H54 (cell line): ENCODE data around the gene SLPI.

Experiments
- DNase-seq: peaks from one replicate; pipeline ENCODE4 v3.0.0; 2011; ENCODE audit warnings: low spot score, mixed read lengths; ENCODE audit not compliant: insufficient read length
- FAIRE-seq: peaks from 3 replicates; lab custom pipeline; 2011; peaks lifted over from hg19 to GRCh38; lab: Jason Lieb, UNC
- POLR2A ChIP-seq: IDR thresholded peaks from 2 replicates; pipeline ENCODE4 v1.6.1; 2011; ENCODE audit warnings: low read depth, mild to moderate bottlenecking, low read length

The SLPI gene

DNA sequence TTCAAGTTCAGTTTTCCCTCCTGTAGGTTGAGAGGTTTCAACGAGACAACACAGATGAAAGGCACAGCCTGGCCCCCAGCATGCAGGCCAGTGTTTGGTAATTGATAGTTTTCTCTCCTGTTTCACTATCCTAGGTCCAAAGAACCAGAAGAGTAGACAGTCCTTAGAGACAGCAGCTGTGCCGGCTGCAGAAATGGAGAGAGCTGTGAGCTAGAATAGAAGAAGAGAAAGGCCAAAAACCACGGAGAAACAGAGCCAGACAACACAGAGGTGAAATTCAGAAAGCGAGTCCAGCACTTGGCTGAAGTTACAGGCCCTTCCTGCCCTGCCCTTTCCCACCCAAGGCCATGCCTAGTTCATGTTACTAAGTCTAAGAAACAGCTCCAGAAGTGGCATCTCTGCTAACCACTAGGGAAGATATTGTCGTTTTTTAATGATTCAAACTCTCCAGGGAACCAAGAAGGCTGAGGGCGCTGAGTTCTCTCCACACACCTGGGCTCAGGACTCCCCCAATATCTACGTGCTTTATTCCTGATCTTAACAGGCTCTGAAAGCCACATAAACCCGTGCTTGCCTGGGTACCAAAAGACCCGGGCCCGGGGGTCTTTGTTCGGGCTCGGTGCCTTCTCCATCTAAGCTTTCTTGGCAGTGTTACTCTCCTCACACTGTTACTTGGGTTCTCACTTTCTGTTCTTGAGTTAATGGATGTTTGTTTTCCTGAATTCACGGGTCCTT lies 35.7 kb upstream of the SLPI start:
- no peak for FAIRE-seq
- TF ChIP-seq POLR2A: no peak

GRCh38 chr20:45288860-45289259 lies 34.5 kb upstream of the SLPI start:
- no peak for DNase-seq
- no peak for FAIRE-seq
- no peak for TF ChIP-seq POLR2A

More for the DNA sequence above, 35.7 kb upstream of the SLPI start:
- no peak for DNase-seq

DNA sequence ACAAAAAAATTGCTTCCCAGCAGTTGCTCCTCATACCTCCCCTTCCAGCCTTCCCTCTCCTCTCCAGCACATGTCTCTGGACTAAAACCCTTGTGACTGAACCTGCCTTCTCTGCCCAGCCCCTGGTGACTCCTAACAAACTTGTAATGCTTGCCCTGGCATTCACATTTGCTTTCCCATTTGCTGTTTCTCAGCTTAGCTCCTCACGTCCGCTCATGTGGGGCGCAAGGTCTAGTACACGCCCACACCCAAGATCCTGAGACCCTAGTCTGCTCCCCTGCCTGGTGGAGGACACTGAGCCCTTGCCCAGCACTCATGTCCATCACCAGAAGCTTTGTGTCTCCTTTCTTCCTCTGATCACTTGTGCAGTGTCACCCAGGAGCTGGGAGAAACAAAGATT lies 34.0 kb upstream of the SLPI start:
- no peak for FAIRE-seq
- no peak for DNase-seq
- TF ChIP-seq POLR2A: no peak

GRCh38 chr20:45283551-45284057 lies 29.2 kb upstream of the SLPI start:
- FAIRE-seq: no peak
- no peak for DNase-seq
- TF ChIP-seq POLR2A: no peak

- no peak for DNase-seq
- no peak for TF ChIP-seq POLR2A
- FAIRE-seq: no peak
Observed at GRCh38 chr20:45282700-45283550, 28.6 kb upstream of the SLPI start.

DNA sequence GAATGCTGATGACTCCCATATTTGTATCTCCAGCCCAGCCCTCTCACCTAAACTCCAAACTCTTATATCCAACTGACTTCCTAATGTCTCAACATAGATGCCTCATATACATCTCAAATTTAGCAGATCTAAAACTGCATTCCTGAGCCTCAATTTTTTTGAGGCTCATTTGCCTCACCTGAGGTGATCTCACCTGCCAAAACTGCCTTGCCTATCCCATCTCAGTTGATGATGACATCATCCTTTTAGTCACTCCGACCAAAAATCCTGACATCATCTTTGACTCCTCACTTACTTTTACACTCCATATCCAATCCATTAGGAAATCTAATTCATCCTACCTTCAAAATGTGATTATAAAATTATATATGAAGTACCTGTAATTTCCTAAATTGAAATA lies 25.6 kb upstream of the SLPI start:
- FAIRE-seq (no peak), DNase-seq (no peak)
- no peak for TF ChIP-seq POLR2A

DNA sequence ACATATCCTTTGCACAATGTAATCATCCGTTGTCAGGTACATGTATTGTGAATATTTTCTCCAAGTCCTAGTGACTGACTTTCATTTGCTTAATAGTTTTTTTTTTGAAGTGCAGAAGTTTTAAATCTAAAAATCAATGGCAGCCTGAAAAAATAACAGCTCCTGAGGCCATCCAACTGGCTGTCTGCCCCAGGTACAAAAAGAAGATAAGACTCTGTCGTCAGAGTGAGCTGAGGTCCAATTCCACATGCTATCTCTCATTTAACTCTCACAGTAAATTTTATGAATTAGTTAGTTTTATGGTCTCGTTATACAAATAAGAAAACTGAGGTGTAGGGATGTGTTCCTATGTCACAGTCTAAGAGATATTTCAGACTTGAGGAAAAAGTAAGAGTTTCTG lies 21.0 kb upstream of the SLPI start:
- no peak for TF ChIP-seq POLR2A
- FAIRE-seq: no peak
- no peak for DNase-seq

DNA sequence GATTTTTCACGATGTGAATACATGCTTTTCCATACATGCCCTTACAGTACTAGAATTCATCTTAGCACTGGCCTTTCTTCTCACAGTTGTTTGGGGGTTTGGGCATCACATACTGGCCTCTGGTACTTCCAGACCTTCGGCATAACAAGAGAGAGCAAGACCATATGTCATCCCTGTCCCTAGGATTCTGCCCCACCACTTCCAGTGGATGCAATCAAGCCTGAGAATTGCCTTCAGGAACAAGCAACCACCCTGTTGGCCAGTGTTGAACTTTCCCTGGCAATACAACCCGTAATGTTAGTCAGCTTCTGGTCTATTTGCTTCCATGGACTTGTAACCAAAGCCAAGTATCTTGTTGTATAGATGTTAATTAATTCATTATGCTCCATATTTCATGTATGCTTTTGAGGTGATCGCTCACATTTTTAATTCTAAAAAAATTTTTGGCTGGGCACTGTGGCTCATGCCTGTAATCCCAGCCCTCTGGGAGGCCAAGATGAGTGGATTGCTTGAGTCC lies 15.4 kb upstream of the SLPI start:
- FAIRE-seq: no peak
- DNase-seq: no peak
- no peak for TF ChIP-seq POLR2A

- TF ChIP-seq POLR2A: no peak
Observed at GRCh38 chr20:45269056-45269455, 14.7 kb upstream of the SLPI start.

GRCh38 chr20:45268531-45268930 lies 14.2 kb upstream of the SLPI start:
- DNase-seq (no peak), FAIRE-seq (no peak)
- TF ChIP-seq POLR2A: no peak

More at GRCh38 chr20:45269056-45269455, 14.7 kb upstream of the SLPI start:
- FAIRE-seq: no peak
- DNase-seq: no peak

DNA sequence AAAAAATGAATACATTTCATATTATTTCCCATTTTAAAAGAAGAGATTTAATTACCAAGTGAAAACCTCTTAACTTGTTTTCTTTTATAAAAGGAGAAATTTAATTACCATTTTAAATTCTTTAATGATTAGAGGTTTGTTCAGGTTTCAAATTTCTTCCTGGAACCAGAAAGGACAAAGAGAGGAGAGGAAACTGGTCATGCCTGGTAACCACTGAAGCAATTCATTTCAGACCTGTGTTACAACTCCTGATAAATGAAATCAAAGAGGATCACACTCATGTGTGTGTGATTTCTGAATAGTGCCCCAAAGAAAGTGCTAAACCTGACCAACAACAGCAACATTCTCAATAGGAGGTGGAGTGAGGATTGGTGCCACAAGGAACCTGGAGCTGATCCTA lies 12.6 kb upstream of the SLPI start:
- FAIRE-seq: no peak
- no peak for TF ChIP-seq POLR2A
- DNase-seq: no peak

DNA sequence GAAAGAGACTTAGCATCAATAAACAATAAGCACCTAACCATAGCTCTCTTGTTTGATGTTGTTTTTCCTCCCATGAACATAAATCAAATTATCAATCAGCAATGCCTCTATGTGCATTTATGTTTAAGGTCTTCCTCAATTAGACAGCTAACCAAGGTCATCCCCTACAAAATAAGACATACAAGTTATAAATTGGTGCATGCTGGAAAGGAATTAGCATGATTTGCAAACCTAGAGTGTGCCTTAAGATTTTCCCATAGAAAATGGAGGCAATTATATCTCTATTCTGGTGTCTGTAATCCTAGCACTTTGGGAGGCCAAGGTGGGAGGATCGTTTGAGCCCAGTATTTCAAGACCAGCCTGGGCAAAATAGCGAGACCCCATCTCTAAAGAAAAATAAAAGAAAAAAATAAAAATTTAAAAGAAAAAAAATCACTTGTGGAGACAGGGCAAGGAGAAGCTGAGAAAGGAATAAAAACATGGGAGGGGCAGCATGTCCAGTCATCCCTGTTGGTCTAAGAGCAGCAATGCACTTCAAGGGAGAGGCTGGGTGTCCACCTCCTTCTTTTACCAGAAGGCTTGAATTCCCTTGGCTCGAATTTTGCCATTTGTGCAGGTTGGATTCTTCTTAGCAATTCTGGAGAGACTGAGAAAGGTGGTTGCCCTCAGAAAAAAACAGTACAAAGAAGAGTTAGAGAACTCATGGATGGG lies 9.3 kb upstream of the SLPI start:
- FAIRE-seq (no peak), DNase-seq (no peak)
- no peak for TF ChIP-seq POLR2A

DNA sequence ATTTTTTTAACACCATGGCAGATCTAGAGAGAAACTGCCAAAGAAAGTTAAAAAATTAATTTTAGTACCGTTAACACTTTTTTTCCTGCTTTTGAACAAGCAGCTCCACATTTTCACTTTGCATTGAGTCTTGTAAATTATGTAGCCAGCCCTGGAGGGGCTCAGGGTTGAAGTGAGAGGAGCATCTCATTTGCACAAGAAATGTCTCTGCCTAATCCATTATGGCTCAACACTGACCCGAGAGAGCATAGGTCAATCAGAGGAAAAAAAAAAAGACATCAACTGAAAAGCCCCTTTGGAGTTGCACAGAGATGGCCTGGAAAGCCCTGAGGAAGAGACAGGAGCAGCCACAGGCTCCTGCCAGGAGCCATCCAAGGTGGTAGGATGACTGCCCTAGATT lies 4.3 kb upstream of the SLPI start:
- no peak for DNase-seq
- FAIRE-seq: no peak
- TF ChIP-seq POLR2A: no peak
